Stomach (tissue), 9 donors: Measurements from ENCODE around the gene ZFAND6. TPM values are rescaled to one million over a fixed set of nuclear protein-coding genes. Genes with fewer than 3 reads are reported as not detected.

ENCODE experiments used
- DNase-seq, 2 donors: peaks; one replicate each; pipeline versions ENCODE4 v3.0.0 to v3.0.0-alpha.2; 2013 to 2019
- H3K27ac ChIP-seq, 5 donors: fragments of 200-600 bp in 4 of 5; sonication (generic) in 4 of 5; one replicate each; pipeline ENCODE4 v1.5.1; 2013 to 2019; ENCODE audit warnings: mild to moderate bottlenecking in 1 of 5, moderate library complexity in 1 of 5
- H3K27me3 ChIP-seq, 3 donors: fragments of 200-600 bp; sonication (generic); one replicate each; pipeline ENCODE4 v1.5.1; 2017 to 2019; ENCODE audit warnings: mixed run types in 1 of 3
- H3K36me3 ChIP-seq, 4 donors: fragments of 200-600 bp; sonication (generic); 1 replicate in 3 of 4; 2 replicates in 1 of 4; pipeline ENCODE4 v1.5.1; 2016 to 2019
- H3K4me1 ChIP-seq, 4 donors: fragments of 200-600 bp; sonication (generic); one replicate each; pipeline ENCODE4 v1.5.1; 2016 to 2019
- H3K4me3 ChIP-seq, 4 donors: fragments of 200-600 bp; sonication (generic) in 3 of 4; one replicate each; pipeline ENCODE4 v1.5.1; 2016 to 2019; ENCODE audit warnings: mild to moderate bottlenecking in 1 of 4
- H3K9me3 ChIP-seq, 4 donors: fragments of 200-600 bp; sonication (generic); one replicate each; pipeline ENCODE4 v1.5.1; 2016 to 2019
- CTCF ChIP-seq, 7 experiments: fragments of 450-650 bp in 4 of 7; fragments of 200-600 bp in 3 of 7; sonication (generic) in 3 of 7; IDR thresholded peaks; one replicate each; pipeline ENCODE4 v1.5.1; 2016 to 2019; ENCODE audit warnings: antibody characterized with exemption in 7 of 7, control low read depth in 2 of 7, mild to moderate bottlenecking in 1 of 7
- EP300 ChIP-seq: sonication (generic); formaldehyde crosslinking; IDR thresholded peaks from one replicate; pipeline ENCODE4 v1.6.1; 2017; ENCODE audit warnings: antibody characterized with exemption
- POLR2A ChIP-seq, 4 donors: fragments of 450-650 bp; IDR thresholded peaks; one replicate each; pipeline ENCODE4 v1.6.1; 2016; ENCODE audit warnings: antibody characterized with exemption in 4 of 4, control low read depth in 2 of 4, mild to moderate bottlenecking in 1 of 4, moderate library complexity in 1 of 4
- POLR2AphosphoS5 ChIP-seq, 3 donors: sonication (generic); formaldehyde crosslinking; IDR thresholded peaks; one replicate each; pipeline ENCODE4 v1.6.1; 2016; ENCODE audit warnings: antibody characterized with exemption in 3 of 3
- WGBS, 5 donors: extraction: QIAGEN DNeasy Blood & Tissue Kit in 3 of 5; methylation state at CpG; one replicate each; pipeline versions ENCODE4 v1.1.5 to v1.1.7; 2013 to 2018; 5-methylcytosine and 5-hydroxymethylcytosine counted together
- intact Hi-C: fragments of 100-400 bp; cut with DNase I; formaldehyde crosslinking; loops from one replicate; pipeline ENCODE4 v1.15.1; 2023; ENCODE audit warnings: low total_unique reads
- polyA plus RNA-seq, 3 donors: library from polyadenylated mRNA; stranded (reverse); fragments of 200-250 nt; gene quantifications; one replicate each; pipeline ENCODE4 v1.2.3, GENCODE V29; 2013
- total RNA-seq, 5 donors: library from RNA; depleted of rRNA; stranded (reverse); fragments of >200 nt; gene quantifications; one replicate each; pipeline versions ENCODE4 v1.1.0 to v1.2.3, GENCODE V29; 2014 to 2016
- donor health status: healthy with polysubstance abuse.
- donor health status: Bipolar disorder and iron deficiency.
- donor health status: healthy.

ZFAND6 gene
- total and polyA plus RNA-seq, 8 donors: 12.2 to 271 (median 66.4) TPM

GRCh38 chr15:80138961-80139360 lies 79.5 kb downstream of the ZFAND6 start:
- peaks cover 0 to 29% (median 25%) of the 10 kb centered on the region in 4 donors for H3K36me3 ChIP-seq
- H3K9me3 ChIP-seq: no peaks in the 10 kb centered on the region
- intact Hi-C loops: no loop called here
- 85 to 94% (median 93%) methylated on average over 3 of the region's 3 CpGs for WGBS, 5 donors
- H3K4me3 ChIP-seq: no peak overlapping the region
- TF ChIP-seq EP300 (no peak), POLR2A (IDR thresholded peaks at IDR 0.05) (no peak), POLR2AphosphoS5 (IDR thresholded peaks at IDR 0.05) (no peak), CTCF (IDR thresholded peaks at IDR 0.05) (no peak)
- no peaks in the 10 kb centered on the region for H3K27me3 ChIP-seq
- H3K4me1 ChIP-seq: peaks cover 0 to 8% (median 0%) of the 10 kb centered on the region in 4 donors
- H3K27ac ChIP-seq: no peak overlapping the region
- no peak for DNase-seq

- DNase-seq: no peak
- Histone ChIP-seq H3K36me3 (peaks cover 0 to 12% (median 5%) of the 10 kb centered on the region in 4 donors), H3K27ac (no peak overlapping the region), H3K27me3 (no peaks in the 10 kb centered on the region), H3K9me3 (no peaks in the 10 kb centered on the region), H3K4me1 (peaks cover 0 to 8% (median 0%) of the 10 kb centered on the region in 4 donors), H3K4me3 (no peak overlapping the region)
- WGBS, 5 donors: 87 to 96% (median 89%) methylated on average over 3 to 4 of the region's 4 CpGs
- TF ChIP-seq CTCF (IDR thresholded peaks at IDR 0.05) (no peak), POLR2A (IDR thresholded peaks at IDR 0.05) (no peak), POLR2AphosphoS5 (IDR thresholded peaks at IDR 0.05) (no peak), EP300 (no peak)
- intact Hi-C loops: no loop called here
Observed at GRCh38 chr15:80140909-80141308, 81.4 kb downstream of the ZFAND6 start.

GRCh38 chr15:80141916-80142598 lies 82.6 kb downstream of the ZFAND6 start:
- Histone ChIP-seq H3K27ac (no peak overlapping the region), H3K4me1 (peaks cover 0 to 7% (median 0%) of the 10 kb centered on the region in 4 donors), H3K9me3 (no peaks in the 10 kb centered on the region), H3K4me3 (no peak overlapping the region), H3K36me3 (peaks cover 0 to 10% (median 4%) of the 10 kb centered on the region in 4 donors), H3K27me3 (no peaks in the 10 kb centered on the region)
- intact Hi-C loops: no loop called here
- TF ChIP-seq CTCF (IDR thresholded peaks at IDR 0.05) (no peak), EP300 (no peak), POLR2AphosphoS5 (IDR thresholded peaks at IDR 0.05) (no peak), POLR2A (IDR thresholded peaks at IDR 0.05) (no peak)
- no peak for DNase-seq
- 82 to 91% (median 89%) methylated on average over 5 of the region's 5 CpGs for WGBS, 5 donors

- 79 to 88% (median 86%) methylated on average over 5 of the region's 5 CpGs for WGBS, 5 donors
- peaks cover 0 to 1% (median 0%) of the 10 kb centered on the region in 4 donors for H3K4me1 ChIP-seq
- H3K27ac ChIP-seq: no peak overlapping the region
- intact Hi-C loops: no loop called here
- no peak for TF ChIP-seq CTCF (IDR thresholded peaks at IDR 0.05)
- TF ChIP-seq POLR2A (IDR thresholded peaks at IDR 0.05): no peak
- no peak for TF ChIP-seq EP300
- TF ChIP-seq POLR2AphosphoS5 (IDR thresholded peaks at IDR 0.05): no peak
- H3K4me3 ChIP-seq: no peak overlapping the region
- no peak for DNase-seq
- H3K9me3 ChIP-seq: no peaks in the 10 kb centered on the region
- peaks cover 0 to 6% (median under 1%) of the 10 kb centered on the region in 4 donors for H3K36me3 ChIP-seq
- no peaks in the 10 kb centered on the region for H3K27me3 ChIP-seq
Observed at GRCh38 chr15:80142646-80143045, 83.2 kb downstream of the ZFAND6 start.
